Transverse colon (tissue), 4 donors: ENCODE data around the gene OR10G2. TPM values are rescaled to one million over a fixed set of nuclear protein-coding genes. Genes with fewer than 3 reads are reported as not detected.

Source experiments
- DNase-seq: peaks from one replicate; pipeline ENCODE4 v3.0.0-alpha.2; 2019
- H3K27ac ChIP-seq, 4 donors: fragments of 200-600 bp; sonication (generic); 2 replicates each; pipeline ENCODE4 v1.5.1; 2016 to 2018; ENCODE audit warnings: inconsistent platforms in 4 of 4
- H3K27me3 ChIP-seq: fragments of 200-600 bp; sonication (generic); 2 replicates; pipeline ENCODE4 v1.5.1; 2017; ENCODE audit warnings: inconsistent platforms
- H3K36me3 ChIP-seq, 4 donors: fragments of 200-600 bp; sonication (generic); 2 replicates each; pipeline ENCODE4 v1.5.1; 2017 to 2019; ENCODE audit warnings: inconsistent platforms in 4 of 4
- H3K4me1 ChIP-seq, 4 donors: fragments of 200-600 bp; sonication (generic); 2 replicates each; pipeline ENCODE4 v1.5.1; 2017 to 2020; ENCODE audit warnings: inconsistent platforms in 4 of 4
- H3K4me3 ChIP-seq, 4 donors: fragments of 200-600 bp; sonication (generic); 1 replicate in 1 of 4; 2 replicates in 3 of 4; pipeline versions ENCODE4 v1.5.1 to v1.6.1; 2017 to 2019; ENCODE audit warnings: inconsistent platforms in 4 of 4
- H3K9me3 ChIP-seq, 2 donors: fragments of 200-600 bp; sonication (generic); 2 replicates each; pipeline ENCODE4 v1.5.1; 2017 to 2019; ENCODE audit warnings: inconsistent platforms in 2 of 2
- CTCF ChIP-seq, 5 experiments: fragments of 200-600 bp in 3 of 5; fragments of 450-650 bp in 2 of 5; sonication (generic) in 3 of 5; IDR thresholded peaks; 1 replicate in 2 of 5; 2 replicates in 3 of 5; pipeline ENCODE4 v1.5.1; 2016 to 2017; ENCODE audit warnings: antibody characterized with exemption in 5 of 5, inconsistent platforms in 3 of 5, mild to moderate bottlenecking in 2 of 5, moderate library complexity in 1 of 5
- EP300 ChIP-seq: sonication (generic); formaldehyde crosslinking; IDR thresholded peaks from one replicate; pipeline ENCODE4 v1.6.1; 2017; ENCODE audit warnings: antibody characterized with exemption, low read depth
- POLR2A ChIP-seq: fragments of 450-650 bp; IDR thresholded peaks from one replicate; pipeline ENCODE4 v1.6.1; 2016; ENCODE audit warnings: antibody characterized with exemption, mild to moderate bottlenecking, moderate library complexity
- POLR2AphosphoS5 ChIP-seq, 3 donors: sonication (generic); formaldehyde crosslinking; IDR thresholded peaks; one replicate each; pipeline ENCODE4 v1.6.1; 2016; ENCODE audit warnings: antibody characterized with exemption in 3 of 3
- WGBS, 2 donors: methylation state at CpG; one replicate each; pipeline ENCODE4 v1.1.5; 2018; ENCODE audit warnings: low coverage in 1 of 2; 5-methylcytosine and 5-hydroxymethylcytosine counted together
- in situ Hi-C, 4 donors: fragments of 200-750 bp; cut with MboI; loops; one replicate each; pipeline versions ENCODE4 v1.15.0 to v1.15.1; 2017; ENCODE audit warnings: low sequenced_read_pairs in 3 of 4, low pct_ligation_motif_present in 1 of 4, low pct_unique_long_range_greater_than_20kb in 1 of 4
- intact Hi-C: fragments of 100-400 bp; cut with DNase I; formaldehyde crosslinking; loops from one replicate; pipeline ENCODE4 v1.15.1; 2023; ENCODE audit warnings: low total_unique reads
- total RNA-seq, 4 donors: library from RNA; depleted of rRNA; stranded (reverse); fragments of >200 nt; gene quantifications; one replicate each; pipeline ENCODE4 v1.1.0, GENCODE V29; 2016

OR10G2 gene
- total RNA-seq, 4 donors from 2014 or later: not detected

GRCh38 chr14:21672116-21672515 lies 37.4 kb upstream of the OR10G2 start:
- in situ Hi-C loops (no loop called here), intact Hi-C loops (no loop called here)
- Histone ChIP-seq H3K9me3 (no peaks in the 10 kb centered on the region), H3K27me3 (no peaks in the 10 kb centered on the region), H3K4me1 (no peaks in the 10 kb centered on the region), H3K27ac (no peak overlapping the region), H3K36me3 (no peaks in the 10 kb centered on the region), H3K4me3 (no peak overlapping the region)
- DNase-seq: no peak
- TF ChIP-seq EP300 (no peak), POLR2A (no peak), CTCF (IDR thresholded peaks at IDR 0.05) (no peak), POLR2AphosphoS5 (IDR thresholded peaks at IDR 0.05) (no peak)
- whole genome bisulfite sequencing, 2 donors: 87 to 88% methylated on average over 1 of the region's 1 CpG

- in situ Hi-C loops (no loop called here), intact Hi-C loops (no loop called here)
- H3K9me3 ChIP-seq: no peaks in the 10 kb centered on the region
- H3K36me3 ChIP-seq: no peaks in the 10 kb centered on the region
- H3K4me3 ChIP-seq: no peak overlapping the region
- no peaks in the 10 kb centered on the region for H3K4me1 ChIP-seq
- H3K27me3 ChIP-seq: no peaks in the 10 kb centered on the region
- DNase-seq: no peak
- TF ChIP-seq POLR2AphosphoS5 (IDR thresholded peaks at IDR 0.05): no peak
- no peak for TF ChIP-seq CTCF (IDR thresholded peaks at IDR 0.05)
- TF ChIP-seq EP300: no peak
- no peak for TF ChIP-seq POLR2A
- no peak overlapping the region for H3K27ac ChIP-seq
- WGBS, 2 donors: 55 to 75% methylated on average over 1 to 2 of the region's 2 CpGs
These were observed 36.6 kb upstream of the OR10G2 start for GRCh38 chr14:21671371-21671770.

GRCh38 chr14:21669284-21669683 lies 34.5 kb upstream of the OR10G2 start:
- H3K27ac ChIP-seq: no peak overlapping the region
- in situ Hi-C loops (no loop called here), intact Hi-C loops (no loop called here)
- TF ChIP-seq POLR2AphosphoS5 (IDR thresholded peaks at IDR 0.05): no peak
- no peak for TF ChIP-seq CTCF (IDR thresholded peaks at IDR 0.05)
- TF ChIP-seq POLR2A: no peak
- no peak for TF ChIP-seq EP300
- no peaks in the 10 kb centered on the region for H3K27me3 ChIP-seq
- no peaks in the 10 kb centered on the region for H3K9me3 ChIP-seq
- DNase-seq: no peak
- H3K4me1 ChIP-seq: no peaks in the 10 kb centered on the region
- H3K4me3 ChIP-seq: no peak overlapping the region
- no peaks in the 10 kb centered on the region for H3K36me3 ChIP-seq

- in situ Hi-C loops (no loop called here), intact Hi-C loops (no loop called here)
- TF ChIP-seq POLR2A (no peak), EP300 (no peak), CTCF (IDR thresholded peaks at IDR 0.05) (no peak), POLR2AphosphoS5 (IDR thresholded peaks at IDR 0.05) (no peak)
- DNase-seq: no peak
- no peak overlapping the region for H3K27ac ChIP-seq
- 73 to 81% methylated on average over 3 of the region's 3 CpGs for WGBS, 2 donors
- H3K36me3 ChIP-seq: no peaks in the 10 kb centered on the region
- H3K4me1 ChIP-seq: no peaks in the 10 kb centered on the region
- H3K27me3 ChIP-seq: no peaks in the 10 kb centered on the region
- no peaks in the 10 kb centered on the region for H3K9me3 ChIP-seq
- no peak overlapping the region for H3K4me3 ChIP-seq
These were observed 33.6 kb upstream of the OR10G2 start for GRCh38 chr14:21668377-21668776.
